DMS79 treated with DMSO at 0.1 percent for 48 hours (cell line): ENCODE measurements around the gene ZNF689.
"Not testable (repeated sequence)": the region's sequence is repeated elsewhere in the genome, so short reads cannot be mapped to it uniquely, and the experiment has no call there.

ENCODE experiments used
- DNase-seq: peaks from one replicate; lab custom pipeline; 2025; lab: John Stamatoyannopoulos, UW

Gene ZNF689

DNA sequence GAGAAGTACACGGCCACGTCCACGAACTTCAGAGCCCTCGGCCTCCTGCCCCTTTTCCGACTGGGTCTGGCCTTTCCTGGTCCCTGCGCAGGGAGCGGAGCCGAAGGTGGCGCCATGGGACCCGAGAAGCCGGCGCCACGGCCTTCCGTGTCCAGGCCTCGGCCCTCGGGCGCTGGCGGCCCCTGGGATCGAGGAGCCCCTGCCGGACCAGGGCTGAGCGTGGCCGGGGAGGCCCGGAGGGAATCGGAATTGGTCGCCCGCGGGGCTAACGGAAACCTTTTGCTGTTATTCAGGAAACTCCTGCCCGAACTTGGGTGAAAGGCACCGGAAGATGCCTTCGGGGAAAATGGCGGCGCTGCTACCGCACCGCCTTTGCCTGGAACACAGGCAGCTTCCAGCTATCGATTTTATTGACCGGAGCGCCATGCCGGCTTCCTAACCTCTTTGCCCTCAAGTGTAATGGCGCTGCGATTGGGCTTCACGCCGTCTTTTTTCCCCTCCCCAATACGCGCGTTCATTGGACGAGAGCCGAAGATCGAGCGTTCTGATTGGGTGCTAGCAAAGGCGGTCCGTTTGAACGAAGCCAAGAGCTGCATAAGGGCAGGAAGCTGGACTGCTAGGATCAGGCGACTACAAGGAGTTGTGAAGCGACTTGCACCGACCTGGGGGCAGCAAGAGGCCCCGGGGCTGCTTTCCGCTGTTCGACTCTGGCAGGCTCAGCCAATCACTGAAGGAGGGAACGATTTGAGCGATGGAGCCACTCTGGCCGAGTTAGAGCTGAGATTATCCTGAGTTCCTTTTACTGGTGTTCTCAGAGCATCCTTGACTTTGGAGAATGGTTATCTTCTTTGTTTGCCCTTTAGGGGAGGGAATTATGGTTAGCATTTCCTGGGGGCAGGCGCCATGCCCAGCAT lies at the start of gene ZNF689:
TSS of gene ZNF689 (minus strand) at position 464 of the 914 bp plus-strand sequence. CDS start at position 116, 348 bp downstream.
- DNase-seq = peak; percentile 97

DNA sequence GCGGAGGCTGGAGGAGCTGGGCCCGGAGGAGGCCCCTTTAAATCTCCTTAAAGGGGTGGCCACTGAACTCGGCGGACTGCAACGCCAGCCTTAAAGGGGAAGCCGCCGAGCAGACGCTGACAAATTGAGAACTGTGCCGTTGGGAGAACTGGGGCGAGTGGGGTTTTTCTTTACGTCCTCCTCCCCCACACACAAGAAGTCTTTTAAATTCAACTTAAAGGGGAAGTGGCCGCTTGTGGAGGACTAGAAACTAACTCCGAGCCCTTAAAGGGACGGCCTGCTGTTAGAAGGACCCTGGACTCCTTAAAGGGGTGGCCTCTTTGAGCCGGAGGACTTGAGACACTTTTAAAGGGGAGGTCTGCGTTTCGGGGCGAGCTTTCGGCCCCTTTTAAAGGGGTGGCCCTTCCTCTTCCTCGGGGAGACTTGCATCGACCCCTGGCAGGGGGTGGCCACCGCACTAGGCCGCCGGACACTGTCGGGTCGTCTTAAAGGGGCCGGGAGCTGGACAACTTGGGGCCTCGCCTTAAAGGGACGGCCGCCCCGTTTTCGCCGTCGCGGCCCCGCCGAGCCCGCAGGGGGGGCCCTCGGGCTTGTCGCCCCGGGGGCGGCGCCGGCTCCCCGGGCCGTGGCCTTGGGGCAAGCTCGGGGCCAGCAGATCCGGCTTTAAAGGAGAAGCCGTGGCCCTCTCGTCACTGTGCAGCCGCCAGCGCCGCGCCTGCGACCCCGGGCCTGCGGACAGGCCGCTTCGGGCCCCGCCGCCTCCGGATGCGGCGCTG lies 48.7 kb upstream of the ZNF689 start:
- DNase-seq = peak; percentile 97

DNA sequence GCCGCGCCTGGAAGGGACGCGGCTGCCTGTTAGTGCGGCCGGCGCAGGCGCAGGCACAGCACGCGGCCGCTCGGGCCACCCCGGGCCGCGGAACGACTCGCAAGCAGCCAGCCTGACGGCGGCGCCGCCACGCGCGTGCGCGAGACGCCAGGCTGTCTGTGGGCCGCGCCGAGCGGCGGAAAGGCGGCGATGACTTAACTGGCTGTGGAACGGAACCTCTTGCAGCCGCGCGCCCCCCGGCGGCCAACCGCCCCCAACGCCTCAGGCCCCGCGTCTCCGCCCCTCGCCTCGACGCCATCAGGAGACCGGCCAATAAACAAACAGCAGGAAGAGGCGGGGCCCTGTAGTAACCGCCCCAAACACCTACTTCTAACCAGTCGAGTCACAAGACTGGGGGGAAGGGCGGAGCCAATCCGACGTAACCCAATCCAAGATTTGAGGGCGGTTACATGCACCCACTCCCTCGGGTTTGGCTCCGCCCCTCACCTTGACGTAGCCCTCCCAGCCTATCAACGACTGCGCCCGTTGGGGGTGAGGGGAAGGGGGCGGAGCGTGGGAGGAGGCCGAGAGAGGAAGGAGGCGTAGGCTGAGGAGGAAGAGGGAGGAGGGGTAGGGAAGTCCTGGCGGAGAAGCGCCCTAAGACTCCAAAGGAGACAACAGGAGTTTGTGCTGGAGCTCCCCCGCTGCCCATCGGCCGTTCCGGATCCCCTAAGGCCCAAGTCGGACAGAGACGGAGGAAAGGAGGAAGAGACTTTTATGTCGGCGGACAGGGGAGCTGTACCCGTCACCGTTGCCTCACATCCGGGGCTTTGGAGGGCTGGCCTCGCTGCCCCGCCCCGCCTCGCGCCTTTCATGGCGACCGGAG lies 47.9 kb upstream of the ZNF689 start, which contains the start of gene FBRS:
TSS of gene FBRS (plus strand) at position 566 of the 865 bp plus-strand sequence. CDS start 1,088 bp downstream, outside the sequence.
- DNase-seq = peak; percentile 98

DNA sequence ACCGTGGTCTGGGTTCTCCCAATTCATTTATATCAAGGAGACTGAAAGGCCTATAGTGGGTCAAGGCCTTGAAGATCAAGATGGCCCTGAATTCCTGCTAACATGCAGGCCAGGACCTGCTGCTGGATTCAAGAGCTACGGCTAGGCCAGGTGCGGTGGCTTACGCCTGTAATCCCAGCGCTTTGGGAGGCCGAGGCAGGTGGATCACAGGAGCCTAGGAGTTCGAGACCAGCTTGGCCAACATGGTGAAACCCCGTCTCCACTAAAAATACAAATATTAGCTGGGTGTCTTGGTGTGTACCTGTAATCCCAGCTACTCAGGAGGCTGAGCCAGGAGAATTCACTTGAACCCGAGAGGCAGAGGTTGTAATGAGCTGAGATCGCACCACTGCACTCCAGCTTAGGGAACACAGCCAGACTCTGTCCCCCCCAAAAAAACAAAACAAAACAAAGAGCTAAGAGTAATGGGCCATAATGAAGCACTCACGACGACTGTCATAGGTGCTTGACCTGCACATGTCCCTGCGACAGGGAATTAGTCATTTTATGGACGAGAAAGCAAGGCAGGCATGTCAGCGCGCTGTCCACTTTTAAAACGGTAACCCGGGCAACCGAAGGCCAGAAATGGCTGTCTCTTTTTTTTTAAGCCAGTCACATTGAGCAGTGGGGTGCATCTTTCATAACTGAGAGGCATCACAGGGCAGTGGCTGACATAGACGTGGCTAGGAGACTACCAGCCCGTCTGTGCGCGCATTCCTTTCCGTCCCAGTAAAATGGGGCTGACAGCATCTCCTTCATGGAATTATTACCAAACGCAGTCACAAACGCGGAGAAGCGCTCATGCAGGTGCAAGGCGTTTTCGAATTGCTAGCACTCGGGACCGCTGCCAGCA lies 47.0 kb upstream of the ZNF689 start:
- DNase-seq = peak; percentile 83

DNA sequence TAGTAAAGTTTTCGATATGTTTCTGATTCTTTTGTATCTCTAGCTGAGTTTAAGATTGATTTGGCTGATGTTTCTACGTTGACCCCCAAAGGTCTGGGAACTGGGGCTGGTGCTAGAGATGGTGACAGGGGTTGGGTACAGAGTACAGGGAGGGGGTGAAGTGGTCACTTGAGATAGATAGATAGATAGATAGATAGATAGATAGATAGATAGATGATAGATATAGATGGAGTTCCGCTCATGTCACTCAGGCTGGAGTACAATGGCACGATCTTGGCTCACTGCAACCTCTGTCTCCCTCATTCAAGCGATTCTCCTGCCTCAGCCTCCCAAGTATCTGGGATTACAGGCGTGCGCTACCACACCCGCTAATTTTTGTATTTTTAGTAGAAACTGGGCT lies 46.2 kb upstream of the ZNF689 start:
- DNase-seq = no peak

DNA sequence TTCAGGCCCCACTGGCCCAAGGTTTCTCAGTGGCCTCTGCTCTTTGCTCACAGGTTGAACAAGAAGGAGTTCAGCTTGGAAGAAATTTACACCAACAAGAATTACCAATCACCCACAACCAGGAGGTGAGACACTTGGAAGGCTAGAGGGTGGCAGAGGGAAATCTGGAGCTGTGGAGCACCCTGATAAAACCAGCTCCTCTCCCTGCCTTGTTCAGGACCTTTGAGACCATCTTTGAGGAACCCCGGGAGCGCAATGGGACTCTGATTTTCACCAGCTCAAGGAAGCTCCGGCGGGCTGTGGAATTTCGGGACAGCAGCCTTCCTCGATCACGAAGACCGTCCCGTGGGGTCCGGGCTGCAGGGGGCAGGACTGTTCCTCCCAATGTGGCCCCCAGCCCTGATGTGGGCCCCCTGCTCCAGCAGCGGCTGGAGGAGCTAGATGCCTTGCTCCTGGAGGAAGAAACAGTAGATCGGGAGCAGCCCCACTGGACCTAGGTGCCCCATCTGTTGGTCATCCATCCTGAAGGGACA lies 45.7 kb upstream of the ZNF689 start:
- no peak for DNase-seq

DNA sequence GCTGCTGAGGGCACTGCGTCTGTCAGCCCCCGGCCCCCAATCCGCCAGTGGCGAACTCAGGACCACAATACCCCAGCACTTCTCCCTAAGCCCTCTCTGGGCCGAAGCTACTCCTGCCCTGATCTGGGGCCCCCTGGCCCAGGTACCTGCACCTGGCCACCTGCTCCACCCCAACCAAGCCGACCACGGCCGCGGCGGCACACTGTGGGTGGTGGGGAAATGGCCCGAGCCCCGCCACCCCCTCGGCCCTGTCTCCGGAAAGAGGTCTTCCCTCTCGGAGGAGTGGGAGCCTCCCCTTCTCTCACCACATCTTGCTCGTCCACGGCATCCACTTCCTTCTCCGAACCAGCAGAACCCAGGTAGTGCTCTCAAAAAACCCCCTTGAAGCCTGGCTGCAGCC lies 44.7 kb upstream of the ZNF689 start:
- no peak for DNase-seq

DNA sequence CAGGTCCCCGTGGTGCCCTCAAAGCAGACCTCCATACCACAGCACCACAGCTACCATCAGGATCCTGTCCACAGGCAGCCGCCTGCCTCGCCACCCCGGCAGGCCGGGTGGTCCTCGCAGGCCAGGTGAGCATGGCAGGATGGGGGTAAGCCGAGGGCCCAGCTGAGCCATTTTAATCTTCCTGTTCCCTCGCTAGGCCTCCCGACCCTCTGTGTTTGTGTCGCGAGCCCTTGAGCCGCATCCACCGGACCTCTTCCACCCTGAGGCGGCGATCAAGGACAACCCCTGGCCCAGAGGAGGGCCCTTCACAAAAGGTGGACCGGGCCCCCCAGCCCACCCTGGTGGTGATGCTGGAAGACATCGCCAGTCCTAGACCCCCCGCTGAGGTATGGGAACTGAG lies 42.5 kb upstream of the ZNF689 start:
- no peak for DNase-seq

DNA sequence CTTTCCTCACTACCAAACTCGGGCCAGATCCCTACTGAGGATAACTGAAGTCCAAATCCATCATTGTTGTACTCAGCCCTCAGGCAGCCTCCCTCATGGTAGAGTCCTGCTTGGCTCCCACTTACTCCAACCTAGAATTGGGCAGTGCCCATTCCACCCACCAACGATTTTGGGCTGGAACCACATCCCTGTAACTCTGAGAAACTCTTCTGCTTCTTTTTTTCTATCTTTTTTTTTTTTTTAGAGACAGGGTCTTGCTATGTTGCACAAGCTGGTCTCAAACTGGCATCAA lies 41.8 kb upstream of the ZNF689 start:
- no peak for DNase-seq

DNA sequence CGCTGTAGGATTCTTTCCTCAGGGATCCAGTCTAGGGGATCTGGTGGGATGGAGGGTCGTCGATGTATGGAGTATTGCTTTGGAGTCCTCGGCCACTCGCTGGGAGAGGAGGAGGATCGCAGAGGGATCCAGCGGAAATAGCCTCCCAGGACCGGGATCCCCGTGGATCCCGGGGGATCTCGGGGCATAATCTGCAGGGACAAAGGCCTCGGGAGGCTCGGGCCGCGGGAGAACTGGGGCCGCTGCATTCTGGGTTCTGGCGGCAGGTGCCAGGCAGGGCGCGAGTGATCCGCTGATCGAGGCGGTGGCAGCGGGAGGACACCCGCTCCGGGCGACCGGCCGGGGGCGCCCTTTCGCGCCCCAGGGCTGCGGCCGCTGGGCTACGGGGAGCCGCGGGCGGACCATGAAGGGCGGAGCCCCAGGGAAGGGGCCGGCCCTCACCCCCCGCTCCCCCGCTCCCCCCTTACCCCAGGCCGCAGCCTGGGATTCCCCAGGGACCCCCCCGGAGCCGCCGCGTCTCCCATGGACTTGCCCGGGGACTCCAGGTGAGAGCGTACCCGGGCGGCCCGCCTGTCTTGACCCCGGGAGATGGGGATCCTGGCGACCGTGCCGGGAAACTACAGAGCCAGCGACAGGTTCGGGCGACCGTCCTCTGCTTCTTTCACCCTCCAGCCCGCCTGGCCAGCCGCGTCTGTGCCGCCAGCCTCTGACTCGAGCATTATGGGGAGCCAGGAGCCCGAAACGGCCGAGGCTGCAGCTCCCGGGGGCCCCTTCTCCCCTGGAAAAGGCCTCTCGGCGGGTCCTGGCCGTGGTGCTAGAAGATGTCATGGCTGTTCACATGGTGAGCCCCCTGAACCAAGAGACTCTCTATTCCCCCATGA lies 41.2 kb upstream of the ZNF689 start:
- peak; percentile 25 for DNase-seq

DNA sequence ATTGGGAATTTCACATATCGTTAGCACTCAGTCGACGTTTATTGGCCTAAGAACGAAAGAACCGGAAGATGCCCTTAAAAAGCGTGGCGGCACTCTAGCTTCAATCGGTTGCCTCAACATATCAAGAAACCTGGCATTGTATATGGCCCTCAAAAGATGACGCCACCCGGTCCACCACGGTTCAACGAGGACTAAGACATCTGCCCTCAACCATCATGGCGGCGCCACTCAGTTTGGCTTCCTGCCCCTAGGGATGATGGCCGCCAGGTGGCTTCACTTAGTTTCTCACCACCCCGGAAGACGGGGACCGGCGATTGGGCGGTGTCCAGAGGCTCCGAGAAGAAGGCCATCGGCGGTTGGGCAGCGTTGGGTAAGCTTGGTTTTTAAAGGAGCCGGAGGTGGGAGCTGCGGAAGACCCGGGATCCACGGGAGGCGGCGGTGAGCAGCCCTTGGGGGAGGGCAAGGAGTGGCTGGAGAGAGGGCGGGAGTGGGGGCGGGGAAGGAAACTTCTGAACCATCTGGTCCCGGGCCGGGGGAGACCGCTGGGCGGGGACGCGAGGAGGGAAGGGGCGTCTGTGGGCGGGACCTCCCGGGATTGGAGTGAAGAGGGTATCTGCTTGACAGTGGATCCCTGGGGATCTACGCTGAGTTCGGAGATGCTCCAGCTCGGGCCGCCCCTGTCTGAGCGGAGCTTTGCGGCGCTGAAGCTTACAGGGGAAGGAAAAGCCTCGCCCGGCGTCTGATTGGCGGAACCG lies 40.4 kb upstream of the ZNF689 start, which contains the start of gene PRR14:
TSS of gene PRR14 (plus strand) at position 592 of the 755 bp plus-strand sequence. CDS start 686 bp downstream, outside the sequence.
- DNase-seq = peak; percentile 99

DNA sequence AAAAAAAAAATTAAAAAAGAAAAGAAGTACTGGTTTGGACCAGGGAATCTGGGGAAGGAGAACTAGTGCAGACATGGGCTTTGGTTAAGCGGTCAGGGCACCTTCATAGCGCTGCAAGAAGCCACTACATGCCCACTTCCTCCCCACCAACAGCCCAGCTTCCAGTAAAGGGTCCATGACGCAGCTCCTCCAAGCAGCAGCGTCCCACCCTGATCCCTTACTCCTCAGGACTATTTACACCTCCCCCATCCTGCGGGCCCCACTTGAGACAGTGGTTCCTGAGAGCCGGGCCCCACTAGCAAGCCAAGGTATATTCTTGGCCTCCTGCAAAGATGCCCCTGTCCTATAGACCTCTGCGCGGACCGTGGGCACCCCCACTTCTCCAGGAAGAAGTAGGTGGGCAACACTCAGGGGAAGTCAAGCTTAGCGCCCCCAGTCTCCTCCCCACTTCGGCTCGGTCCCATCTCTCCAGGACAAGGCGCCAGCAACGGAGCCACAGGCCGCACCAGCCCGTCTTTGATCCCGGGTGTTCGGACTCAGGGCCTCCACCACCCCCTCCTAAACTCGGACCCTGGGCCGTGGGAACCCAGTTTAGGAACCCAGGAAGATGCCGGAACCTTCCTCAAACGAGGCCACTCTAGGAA lies 39.7 kb upstream of the ZNF689 start:
- DNase-seq = no peak

DNA sequence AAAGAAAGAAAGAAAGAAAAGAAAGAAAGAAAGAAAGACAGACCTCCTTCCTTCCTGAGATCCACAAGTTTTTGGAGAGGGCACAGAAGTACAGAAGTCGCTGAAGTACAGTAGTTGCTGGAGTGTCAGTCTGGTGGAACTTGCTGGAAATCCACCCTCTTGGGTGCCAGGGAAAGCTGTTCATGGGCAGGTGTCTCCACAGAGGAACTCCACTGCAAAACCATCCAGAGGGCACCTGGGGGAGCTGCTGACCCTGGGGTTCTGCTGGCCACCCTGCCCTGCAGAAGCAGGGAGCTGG lies 37.0 kb upstream of the ZNF689 start:
- DNase-seq = no peak

DNA sequence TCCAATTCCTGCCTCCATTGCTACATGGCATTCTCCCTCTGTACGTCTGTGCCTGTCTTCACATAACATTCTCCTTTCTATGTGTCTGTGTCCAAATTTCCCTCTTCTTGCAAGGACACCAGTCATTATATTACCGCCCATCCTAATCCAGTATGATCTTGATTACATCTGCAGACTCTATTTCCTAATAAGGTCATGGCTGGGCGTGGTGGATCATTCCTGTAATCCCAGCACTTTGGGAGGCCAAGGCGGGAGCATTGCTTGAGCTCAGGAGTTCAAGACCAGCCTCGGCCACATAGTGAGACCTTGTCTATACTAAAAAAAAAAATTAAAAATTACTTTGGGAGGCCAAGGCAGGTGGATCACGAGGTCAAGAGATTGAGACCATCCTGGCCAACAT lies 35.5 kb upstream of the ZNF689 start:
- no peak for DNase-seq

DNA sequence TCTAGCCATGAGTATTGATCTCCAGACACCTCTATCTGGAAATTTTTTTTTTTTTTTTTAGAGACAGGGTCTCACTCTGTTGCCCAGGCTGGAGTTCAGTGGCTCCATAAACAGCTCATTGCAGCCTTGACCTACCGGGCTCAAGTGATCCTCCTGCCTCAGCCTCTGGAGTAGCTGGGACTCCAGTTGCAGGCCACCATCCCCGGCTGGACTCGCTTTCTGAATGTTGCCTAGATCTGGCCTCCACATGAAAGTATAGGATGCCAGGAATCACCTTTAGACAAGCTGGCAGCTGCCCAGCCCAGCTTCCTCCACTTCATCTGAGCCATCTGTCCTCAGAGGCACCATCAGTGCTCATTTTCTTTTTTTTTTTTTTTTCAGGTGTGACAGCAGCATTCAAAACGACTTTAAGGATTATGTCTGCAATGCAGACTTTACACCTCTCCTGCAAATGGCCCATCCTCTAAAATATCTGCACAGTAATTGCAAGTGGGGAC lies 34.2 kb upstream of the ZNF689 start:
- no peak for DNase-seq

DNA sequence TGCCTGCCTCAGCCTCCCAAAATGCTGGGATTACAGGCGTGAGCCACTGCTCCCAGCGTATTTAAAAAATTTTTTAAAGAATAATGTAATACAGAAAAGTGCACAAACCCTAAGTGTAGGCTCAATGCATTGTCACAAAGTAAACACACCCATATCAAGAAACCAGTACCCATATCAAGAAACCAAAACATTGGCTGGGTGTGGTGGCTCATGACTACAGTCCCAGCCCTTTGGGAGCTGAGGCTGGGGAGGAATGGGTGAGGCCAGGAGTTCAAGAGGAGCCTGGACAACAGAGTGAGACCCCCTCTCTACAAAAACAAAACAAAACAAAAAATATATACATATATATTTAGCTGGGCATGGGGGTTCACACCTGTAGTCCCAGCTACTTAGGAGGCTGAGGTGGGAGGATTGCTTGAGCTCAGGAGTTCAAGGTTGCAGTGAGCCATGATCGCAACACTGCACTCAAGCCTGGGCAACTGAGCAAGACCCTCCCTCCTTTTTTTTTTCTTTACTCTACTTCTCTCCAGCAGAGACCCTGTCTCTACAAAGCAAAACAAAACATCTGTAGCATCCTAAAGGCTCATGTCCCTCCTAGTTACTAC lies 31.3 kb upstream of the ZNF689 start:
- DNase-seq = no peak

DNA sequence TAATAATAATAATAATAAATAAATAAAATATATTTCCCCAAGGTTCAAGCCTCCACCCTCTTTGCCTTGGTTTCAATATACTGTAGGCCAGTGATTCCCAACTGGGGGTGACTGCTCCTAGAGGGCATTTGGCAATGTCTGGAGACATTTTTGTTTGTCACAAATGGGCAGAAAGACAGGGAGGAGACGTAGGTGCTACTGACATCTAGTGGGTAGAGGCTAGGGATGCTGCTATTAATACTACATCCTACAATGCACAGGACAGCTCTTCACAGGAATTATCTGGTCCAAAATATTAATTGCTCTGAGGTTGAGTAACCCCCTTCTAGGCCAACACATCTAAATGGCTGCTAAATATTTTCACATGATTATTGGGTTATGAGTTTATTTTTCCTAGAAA lies 27.8 kb upstream of the ZNF689 start:
- peak; percentile 15 for DNase-seq

DNA sequence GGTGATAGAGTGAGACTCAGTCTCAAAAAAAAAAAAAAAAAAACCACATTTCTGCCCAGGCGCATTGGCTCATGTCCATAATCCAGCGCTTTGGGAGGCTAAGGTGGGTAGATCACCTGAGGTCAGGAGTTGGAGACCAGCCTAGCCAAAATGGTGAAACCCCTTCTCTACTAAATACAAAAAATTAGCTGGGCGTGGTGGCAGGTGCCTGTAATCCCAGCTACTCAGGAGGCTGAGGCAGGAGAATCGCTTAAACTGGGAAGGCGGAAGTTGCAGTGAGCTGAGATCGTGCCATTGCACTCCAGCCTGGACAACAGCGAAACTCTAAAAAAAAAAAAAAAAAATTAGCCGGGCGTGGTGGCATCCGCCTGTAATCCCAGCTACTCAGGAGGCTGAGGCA lies 26.9 kb upstream of the ZNF689 start:
- DNase-seq = not testable (repeated sequence)
